ENCODE measurements around the gene MX1. TPM values are rescaled to one million over a fixed set of nuclear protein-coding genes. Genes with fewer than 3 reads are reported as not detected.

The MX1 gene
- total and polyA plus RNA-seq, 11 donors = 6.2 to 53.9 (median 13.6) TPM

GRCh38 chr21:41453761-41454160, 27.7 kb downstream of the MX1 start:
- WGBS, 4 donors = 62 to 95% (median 72%) methylated on average over 3 of the region's 3 CpGs
- no peak overlapping the region for H3K27ac ChIP-seq
- no peaks in the 10 kb centered on the region for H3K9me3 ChIP-seq
- TF ChIP-seq POLR2A (IDR thresholded peaks at IDR 0.05) (no peak), CTCF (IDR thresholded peaks at IDR 0.05) (no peak)
- intact Hi-C loops (cut with DNase I) = loop anchor here in 1 of 10 donors (10.0 kb wide), 1 partner anchor 329 kb away; no protein-coding TSS in a partner anchor
- ATAC-seq = no peak
- H3K36me3 ChIP-seq = peaks cover 0 to 99% (median 75%) of the 10 kb centered on the region in 9 donors
- no peaks in the 10 kb centered on the region for H3K4me1 ChIP-seq
- H3K4me3 ChIP-seq = no peak overlapping the region
- DNase-seq = no peak
- H3K27me3 ChIP-seq = no peaks in the 10 kb centered on the region

GRCh38 chr21:41458121-41458520, 32.1 kb downstream of the MX1 start:
- 88 to 96% (median 92%) methylated on average over 6 of the region's 6 CpGs for WGBS, 4 donors
- peaks cover 0 to 2% (median 0%) of the 10 kb centered on the region in 12 donors for H3K4me1 ChIP-seq
- H3K27ac ChIP-seq = no peak overlapping the region
- ATAC-seq (no peak), DNase-seq (no peak)
- H3K4me3 ChIP-seq = no peak overlapping the region
- intact Hi-C loops (cut with DNase I) = loop anchor here in 1 of 10 donors (10.0 kb wide), 1 partner anchor 333 kb away; no protein-coding TSS in a partner anchor
- peaks cover 0 to 68% (median 45%) of the 10 kb centered on the region in 9 donors for H3K36me3 ChIP-seq
- TF ChIP-seq CTCF (IDR thresholded peaks at IDR 0.05) = no peak
- no peak for TF ChIP-seq POLR2A (IDR thresholded peaks at IDR 0.05)
- no peaks in the 10 kb centered on the region for H3K9me3 ChIP-seq
- no peaks in the 10 kb centered on the region for H3K27me3 ChIP-seq

GRCh38 chr21:41458559-41458958, 32.5 kb downstream of the MX1 start:
- Histone ChIP-seq H3K4me3 (no peak overlapping the region), H3K4me1 (peaks cover 0 to 2% (median 0%) of the 10 kb centered on the region in 12 donors), H3K9me3 (no peaks in the 10 kb centered on the region), H3K27ac (no peak overlapping the region), H3K27me3 (no peaks in the 10 kb centered on the region), H3K36me3 (peaks cover 0 to 64% (median 41%) of the 10 kb centered on the region in 9 donors)
- TF ChIP-seq POLR2A (IDR thresholded peaks at IDR 0.05) (no peak), CTCF (IDR thresholded peaks at IDR 0.05) (no peak)
- 91 to 94% (median 92%) methylated on average over 13 to 22 of the region's 22 CpGs for WGBS, 4 donors
- intact Hi-C loops (cut with DNase I) = loop anchor here in 1 of 10 donors (10.0 kb wide), 1 partner anchor 334 kb away; no protein-coding TSS in a partner anchor
- ATAC-seq (peak in 1 of 4 donors; percentile 28), DNase-seq (no peak)

- TF ChIP-seq CTCF (IDR thresholded peaks at IDR 0.05) (no peak), POLR2A (IDR thresholded peaks at IDR 0.05) (no peak)
- H3K27ac ChIP-seq = no peak overlapping the region
Observed at GRCh38 chr21:41459884-41460534, 34.0 kb downstream of the MX1 start.

More at GRCh38 chr21:41459884-41460534, 34.0 kb downstream of the MX1 start:
- Histone ChIP-seq H3K36me3 (peaks cover 0 to 49% (median 28%) of the 10 kb centered on the region in 9 donors), H3K4me1 (peaks cover 0 to 2% (median 0%) of the 10 kb centered on the region in 12 donors), H3K4me3 (no peak overlapping the region), H3K27me3 (no peaks in the 10 kb centered on the region), H3K9me3 (no peaks in the 10 kb centered on the region)
- 75 to 89% (median 81%) methylated on average over 9 of the region's 9 CpGs for WGBS, 4 donors
- ATAC-seq = peak in 2 of 4 donors; percentile 11 to 20
- DNase-seq = no peak
- intact Hi-C loops (cut with DNase I) = loop anchor here (1.0 to 10.0 kb wide), 8 partner anchors 177 to 339 kb away; no protein-coding TSS in a partner anchor
